ENCODE data around the gene HHLA2. TPM values are rescaled to one million over a fixed set of nuclear protein-coding genes. Genes with fewer than 3 reads are reported as not detected.

HHLA2 gene
- total RNA-seq, 2 experiments from 2014 or later: 0.27 to 0.70 TPM

DNA sequence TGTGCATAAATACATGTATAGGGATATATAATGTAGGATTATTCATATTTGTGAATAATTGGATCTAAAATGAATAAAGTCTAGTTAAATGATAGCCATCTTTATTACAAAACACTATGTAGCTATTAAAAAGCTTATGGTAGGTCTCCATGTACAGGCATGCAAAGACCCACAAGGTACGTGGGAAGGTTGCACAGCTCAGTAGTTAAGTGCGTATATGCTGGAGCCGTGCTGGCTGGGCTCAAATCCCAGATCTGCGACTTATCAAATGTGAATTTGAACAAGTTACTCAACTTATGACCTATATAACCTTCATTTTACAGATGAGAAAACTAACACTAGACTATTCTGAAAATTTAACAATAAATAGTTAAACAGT lies 113.4 kb downstream of the HHLA2 start:
- ATAC-seq (no peak), DNase-seq (no peak)
- H3K4me1 Mint-ChIP-seq: peaks cover 10% of the 10 kb centered on the region
- ChIA-PET POLR2A (no interaction called here), CTCF (interaction anchor here (1.1 to 1.6 kb wide), 2 partner anchors 10 to 70 kb away, joined by 5 read pairs; no protein-coding TSS in a partner anchor)
- no peak overlapping the region for H3K4me3 Mint-ChIP-seq
- peaks cover 7% of the 10 kb centered on the region for H3K27me3 Mint-ChIP-seq
- intact Hi-C loops (cut with DNase I, micrococcal nuclease): loop anchor here in 1 of 2 experiments (5.0 kb wide), 4 partner anchors 68 to 732 kb away; no protein-coding TSS in a partner anchor
- no peak overlapping the region for H3K27ac Mint-ChIP-seq
- no peaks in the 10 kb centered on the region for H3K9me3 Mint-ChIP-seq (ENCODE audit: low read depth)
- no peaks in the 10 kb centered on the region for H3K36me3 Mint-ChIP-seq (ENCODE audit: low read depth)

DNA sequence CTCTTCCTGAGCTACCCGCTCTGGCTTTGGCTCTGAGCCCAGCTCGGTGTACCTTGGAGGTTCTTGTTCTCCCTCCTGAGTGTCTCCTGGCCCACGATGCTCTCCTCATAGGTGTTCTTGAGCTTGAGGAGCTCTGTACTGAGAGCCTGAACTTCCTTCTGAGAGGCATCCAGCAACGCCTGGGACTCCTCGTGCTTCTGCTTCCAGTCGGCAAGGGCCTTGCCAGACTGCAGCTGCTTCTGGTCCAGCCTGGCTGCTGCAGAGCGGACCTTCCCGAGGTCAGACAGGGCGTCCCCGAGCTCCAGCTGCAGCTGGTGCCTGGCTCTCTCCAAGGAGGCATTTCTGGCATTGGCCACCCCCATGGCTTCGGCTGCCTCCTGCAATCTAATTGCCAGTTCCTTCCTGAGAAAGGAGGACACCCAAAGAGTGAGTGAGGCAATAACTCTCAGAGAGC lies 114.2 kb downstream of the HHLA2 start:
- H3K4me3 Mint-ChIP-seq: no peak overlapping the region
- peaks cover 11% of the 10 kb centered on the region for H3K4me1 Mint-ChIP-seq
- no peak for DNase-seq
- POLR2A ChIA-PET: interaction anchor here (0.6 kb wide), 1 partner anchor 68 kb away, joined by 7 read pairs; no protein-coding TSS in a partner anchor
- H3K27me3 Mint-ChIP-seq: peaks cover 7% of the 10 kb centered on the region
- no peak for ATAC-seq
- H3K9me3 Mint-ChIP-seq (ENCODE audit: low read depth): no peaks in the 10 kb centered on the region
- no peaks in the 10 kb centered on the region for H3K36me3 Mint-ChIP-seq (ENCODE audit: low read depth)
- intact Hi-C loops (cut with DNase I, micrococcal nuclease): no loop called here
- H3K27ac Mint-ChIP-seq: no peak overlapping the region
- CTCF ChIA-PET: interaction anchor here (0.5 to 1.6 kb wide), 6 partner anchors 10 to 601 kb away, joined by 3 to 5 read pairs (median 4); no protein-coding TSS in a partner anchor

DNA sequence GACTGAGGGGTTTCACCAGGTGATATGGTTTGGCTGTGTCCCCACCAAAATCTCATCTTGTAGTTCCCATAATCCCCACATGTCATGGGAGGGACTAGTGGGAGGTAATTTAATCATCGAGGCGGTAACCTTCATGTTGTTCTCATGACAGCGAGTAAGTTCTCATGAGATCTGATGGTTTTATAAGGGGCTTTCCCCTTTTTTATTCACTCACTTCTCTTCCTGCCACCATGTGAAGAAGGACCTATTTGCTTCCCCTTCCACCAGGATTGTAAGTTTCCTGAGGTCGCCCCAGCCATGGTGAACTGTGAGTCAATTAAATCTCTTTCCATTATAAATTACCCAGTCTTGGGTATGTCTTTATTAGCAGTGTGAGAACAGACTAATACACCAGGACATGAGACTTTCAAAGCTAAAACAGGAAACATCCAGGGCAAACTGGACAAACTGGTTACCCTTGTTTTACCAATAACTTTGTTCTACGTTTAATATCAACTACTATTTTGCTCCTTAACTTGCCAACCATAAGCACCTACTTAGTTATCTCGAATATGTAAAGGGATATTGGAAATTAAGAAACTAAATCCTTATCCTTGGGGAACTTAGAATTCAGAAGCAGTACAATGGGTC lies 115.9 kb downstream of the HHLA2 start:
- intact Hi-C loops (cut with DNase I, micrococcal nuclease): no loop called here
- H3K4me1 Mint-ChIP-seq: peaks cover 16% of the 10 kb centered on the region

DNA sequence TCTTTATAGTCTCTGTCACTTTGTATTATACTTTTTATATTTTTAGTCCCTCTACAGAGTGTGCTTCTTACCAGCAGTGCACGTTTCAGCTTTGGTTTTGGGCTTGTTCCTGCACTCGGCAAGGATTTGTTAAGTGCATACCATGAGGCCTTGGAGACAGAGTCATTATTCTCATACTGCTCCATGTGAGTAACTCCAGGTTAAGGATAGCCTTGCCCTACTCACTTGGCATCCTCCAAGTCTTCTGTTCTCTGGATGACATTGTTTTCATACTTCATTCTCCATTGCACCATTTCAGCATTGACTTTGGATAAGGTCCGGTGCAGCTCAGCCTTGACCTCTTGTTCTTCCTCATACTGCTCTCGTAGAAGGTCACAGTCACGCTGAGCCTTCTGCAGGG lies 117.7 kb downstream of the HHLA2 start:
- H3K27me3 Mint-ChIP-seq: peaks cover 7% of the 10 kb centered on the region
- ATAC-seq: no peak
- H3K4me1 Mint-ChIP-seq: peaks cover 14% of the 10 kb centered on the region
- ChIA-PET POLR2A (no interaction called here), CTCF (interaction anchor here (0.8 to 1.4 kb wide), 3 partner anchors 9 to 227 kb away, joined by 3 to 9 read pairs (median 3); no protein-coding TSS in a partner anchor)
- no peaks in the 10 kb centered on the region for H3K36me3 Mint-ChIP-seq (ENCODE audit: low read depth)
- no peak for DNase-seq
- H3K4me3 Mint-ChIP-seq: no peak overlapping the region
- H3K9me3 Mint-ChIP-seq (ENCODE audit: low read depth): no peaks in the 10 kb centered on the region
- intact Hi-C loops (cut with DNase I, micrococcal nuclease): no loop called here
- H3K27ac Mint-ChIP-seq: no peak overlapping the region

More for the DNA sequence above, 115.9 kb downstream of the HHLA2 start:
- ChIA-PET POLR2A (no interaction called here), CTCF (no interaction called here)
- ATAC-seq (no peak), DNase-seq (no peak)
- H3K4me3 Mint-ChIP-seq: no peak overlapping the region
- H3K9me3 Mint-ChIP-seq (ENCODE audit: low read depth): no peaks in the 10 kb centered on the region
- peaks cover 7% of the 10 kb centered on the region for H3K27me3 Mint-ChIP-seq
- no peaks in the 10 kb centered on the region for H3K36me3 Mint-ChIP-seq (ENCODE audit: low read depth)
- no peak overlapping the region for H3K27ac Mint-ChIP-seq

DNA sequence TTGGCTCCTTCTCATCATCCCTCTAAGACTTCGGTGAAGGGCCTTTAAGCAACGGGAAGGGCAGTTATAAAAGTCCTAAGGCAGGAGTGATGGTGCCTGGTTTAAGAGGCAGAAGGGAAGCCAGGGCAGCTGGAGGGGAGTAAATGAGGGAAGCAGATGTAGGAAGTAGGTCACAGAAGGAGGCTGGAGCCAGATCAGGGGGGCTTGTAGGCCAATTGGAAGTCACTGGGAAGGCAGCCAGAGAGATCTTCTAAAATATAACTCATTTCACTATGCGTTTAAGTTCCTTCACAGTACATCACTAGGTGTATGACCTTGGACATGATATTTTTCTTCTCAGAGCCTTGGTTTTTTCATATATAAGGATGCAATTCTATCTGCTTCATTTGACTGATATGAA lies 119.3 kb downstream of the HHLA2 start:
- intact Hi-C loops (cut with DNase I, micrococcal nuclease): no loop called here
- DNase-seq: no peak
- no peaks in the 10 kb centered on the region for H3K9me3 Mint-ChIP-seq (ENCODE audit: low read depth)
- ChIA-PET POLR2A (no interaction called here), CTCF (no interaction called here)
- no peaks in the 10 kb centered on the region for H3K36me3 Mint-ChIP-seq (ENCODE audit: low read depth)
- peaks cover 7% of the 10 kb centered on the region for H3K27me3 Mint-ChIP-seq
- no peak overlapping the region for H3K27ac Mint-ChIP-seq
- H3K4me1 Mint-ChIP-seq: peaks cover 14% of the 10 kb centered on the region
- no peak overlapping the region for H3K4me3 Mint-ChIP-seq
- ATAC-seq: no peak

DNA sequence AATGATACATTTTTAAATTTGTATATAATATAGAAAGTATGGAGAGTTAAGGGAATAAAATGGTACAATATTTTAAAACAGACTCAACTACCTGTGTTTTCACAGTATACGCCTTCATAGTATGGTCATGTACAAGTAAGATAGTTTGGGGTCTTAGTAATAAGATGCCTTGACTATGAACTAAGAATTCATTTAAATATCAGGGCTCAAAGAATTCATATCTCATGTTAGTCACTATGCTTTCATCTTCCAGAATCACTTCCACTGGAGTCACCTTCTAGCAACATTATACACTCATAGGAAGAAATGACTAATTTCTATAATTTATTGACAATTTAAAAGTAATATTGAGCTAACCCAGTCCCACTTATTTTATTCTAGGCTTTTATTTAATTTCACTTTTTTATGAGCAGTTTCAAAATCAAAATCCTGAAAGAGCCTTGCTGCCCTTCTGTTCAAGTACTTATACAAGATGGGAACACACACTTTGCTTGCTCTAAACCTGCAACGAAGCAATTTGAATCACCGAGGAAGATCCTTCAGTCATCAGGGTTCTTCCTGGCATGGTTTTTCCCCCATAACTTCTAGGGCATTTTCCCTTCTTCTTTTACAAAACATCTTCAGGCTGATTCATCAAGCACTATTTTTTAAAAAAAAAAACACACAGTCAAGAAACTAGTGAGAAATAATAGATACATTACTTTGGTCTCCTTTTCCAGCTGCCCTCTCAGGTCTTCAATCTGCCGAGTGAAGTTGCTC lies 119.9 kb downstream of the HHLA2 start:
- Mint-ChIP-seq H3K27me3 (peaks cover 7% of the 10 kb centered on the region), H3K4me3 (no peak overlapping the region), H3K9me3 (ENCODE audit: low read depth) (no peaks in the 10 kb centered on the region), H3K36me3 (ENCODE audit: low read depth) (no peaks in the 10 kb centered on the region), H3K4me1 (peaks cover 14% of the 10 kb centered on the region), H3K27ac (peak overlapping the region; percentile 5)
- intact Hi-C loops (cut with DNase I, micrococcal nuclease): no loop called here
- peak; percentile 89 for ATAC-seq
- ChIA-PET CTCF (interaction anchor here (1.0 kb wide), 1 partner anchor 11 kb away, joined by 4 read pairs; no protein-coding TSS in a partner anchor), POLR2A (interaction anchor here (0.6 kb wide), 1 partner anchor 118 kb away, joined by 5 read pairs; no protein-coding TSS in a partner anchor)
- DNase-seq: no peak

DNA sequence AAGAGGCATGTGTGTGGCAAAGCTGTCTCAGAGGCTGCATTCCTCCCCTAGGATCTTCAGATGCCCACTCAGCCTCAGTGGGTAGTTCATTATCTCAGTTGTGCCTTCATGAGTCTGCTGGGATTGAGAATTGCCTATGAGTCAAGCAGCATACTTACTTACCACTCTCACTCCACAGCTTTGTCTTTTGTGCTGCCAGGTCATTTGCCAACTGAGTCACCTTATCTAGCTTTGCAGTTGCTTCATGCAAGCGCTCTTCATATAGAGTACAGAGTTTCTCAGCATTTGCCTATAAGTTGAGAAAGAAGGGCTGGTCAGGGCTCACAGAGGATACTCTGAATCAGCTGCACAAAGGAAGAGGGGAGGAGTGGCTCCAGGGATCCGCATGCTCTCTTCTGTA lies 124.6 kb downstream of the HHLA2 start:
- intact Hi-C loops (cut with DNase I, micrococcal nuclease): no loop called here
- Mint-ChIP-seq H3K4me1 (peaks cover 12% of the 10 kb centered on the region), H3K4me3 (no peak overlapping the region), H3K27me3 (no peaks in the 10 kb centered on the region), H3K27ac (no peak overlapping the region), H3K36me3 (ENCODE audit: low read depth) (no peaks in the 10 kb centered on the region), H3K9me3 (ENCODE audit: low read depth) (no peaks in the 10 kb centered on the region)
- peak; percentile 54 for ATAC-seq
- DNase-seq: peak; percentile 22
- CTCF ChIA-PET: interaction anchor here (1.5 kb wide), 1 partner anchor 11 kb away, joined by 5 read pairs; no protein-coding TSS in a partner anchor
- POLR2A ChIA-PET: no interaction called here

Other genes with a start within 250 kb of the HHLA2 start
- gene CD47, start 205.5 kb upstream of the HHLA2 start, total RNA-seq: 100 to 1,000 TPM in 1 of 2 experiments, 10 to 100 TPM in 1; 58.6 to 104 TPM
- 10 to 100 TPM; 27.9 to 29.6 TPM for gene IFT57, start 74.1 kb upstream of the HHLA2 start, total RNA-seq
- under 1 TPM; 0.09 to 0.58 TPM for gene MYH15, start 214.0 kb downstream of the HHLA2 start, total RNA-seq